Measurements from ENCODE around the gene C1orf53. TPM values are rescaled to one million over a fixed set of nuclear protein-coding genes. Genes with fewer than 3 reads are reported as not detected.

Gene C1orf53
- total and polyA plus RNA-seq, 2 of the 8 experiments (the other 6 are each of a cell fraction or from before 2014, with no cell fraction given): 0.56 to 1.3 TPM

GRCh38 chr1:197923038-197923437 is 20.6 kb downstream of the C1orf53 start:
- WGBS, 2 experiments (ENCODE audit: extremely low coverage in 1 of 2, insufficient coverage in 1 of 2, insufficient read length in 1 of 2, insufficient replicate concordance in 2 of 2, low coverage in 1 of 2, low lambda C conversion rate in 2 of 2, missing lambda C conversion rate in 1 of 2): 36% methylated on average over 12 of the region's 12 CpGs; no CpG with 5 or more reads in 1 of the 2 experiments
- Histone ChIP-seq H3K18ac (ENCODE audit: extremely low read depth, low read length) (no peak overlapping the region), H4K91ac (replicated peaks; ENCODE audit: insufficient read length, low read length) (no peak overlapping the region), H2BK20ac (ENCODE audit: low read length) (no peak overlapping the region), H3K27me3 (replicated peaks in 1 of 4; ENCODE audit: control insufficient read depth in 3 of 4, extremely low read depth in 1 of 4, insufficient read depth in 3 of 4, low read length in 3 of 4) (peaks cover 44 to 56% (median 52%) of the 10 kb centered on the region in 4 experiments), H3K14ac (ENCODE audit: insufficient read length) (no peak overlapping the region), H3K4me2 (ENCODE audit: insufficient read depth in 1 of 2, low read depth in 2 of 2, low read length in 2 of 2) (peak overlapping the region in 1 of 2 experiments; percentile 6; a peak in 1 of 4 replicates), H3K9ac (replicated peaks in 1 of 4; ENCODE audit: extremely low read depth in 1 of 4, low read depth in 3 of 4, low read length in 3 of 4) (no peak overlapping the region), H3K23me2 (ENCODE audit: low read depth, low read length) (peaks cover 3% of the 10 kb centered on the region), H2BK15ac (ENCODE audit: low read length) (no peak overlapping the region), H3K56ac (replicated peaks; ENCODE audit: insufficient read length, low read depth, low read length) (no peak overlapping the region), H2BK120ac (replicated peaks; ENCODE audit: low read depth, low read length) (no peak overlapping the region), H3K4me3 (ENCODE audit: extremely low read depth in 1 of 4, insufficient read depth in 2 of 4, low read depth in 3 of 4, low read length in 4 of 4) (no peak overlapping the region), H2BK5ac (ENCODE audit: low read depth, low read length) (no peak overlapping the region), H3K9me3 (ENCODE audit: insufficient read depth in 2 of 2, low read depth in 1 of 2, low read length in 1 of 2) (no peaks in the 10 kb centered on the region), H3K36me3 (ENCODE audit: control insufficient read depth in 2 of 4, insufficient read depth in 4 of 4, low read length in 3 of 4) (peaks cover 0 to 2% (median 0%) of the 10 kb centered on the region in 4 experiments; a peak in 1 of 8 replicates), H3K27ac (ENCODE audit: low read depth, low read length) (no peak overlapping the region), H4K20me1 (replicated peaks in 1 of 2; ENCODE audit: control insufficient read depth in 1 of 2, insufficient read depth in 2 of 2, low read length in 2 of 2) (peaks cover 2 to 3% of the 10 kb centered on the region in 2 experiments), H3K4me1 (replicated peaks in 1 of 4; ENCODE audit: control insufficient read depth in 3 of 4, insufficient read depth in 4 of 4, low read length in 3 of 4) (peaks cover 10 to 26% (median 14%) of the 10 kb centered on the region in 4 experiments), H3K4ac (replicated peaks; ENCODE audit: insufficient read length, low read depth, low read length) (no peak overlapping the region), H2BK12ac (ENCODE audit: low read depth, low read length) (no peak overlapping the region), H2AK5ac (ENCODE audit: low read depth, low read length) (no peak overlapping the region), H4K5ac (ENCODE audit: insufficient read length, low read depth, low read length) (no peak overlapping the region), H3K79me2 (ENCODE audit: control insufficient read depth in 1 of 2, insufficient read depth in 2 of 2, low read length in 2 of 2) (no peaks in the 10 kb centered on the region), H3K23ac (ENCODE audit: insufficient read length) (no peak overlapping the region), H3K79me1 (ENCODE audit: low read depth, low read length) (no peaks in the 10 kb centered on the region), H2AFZ (ENCODE audit: low read length) (no peak overlapping the region), H4K8ac (ENCODE audit: extremely low read depth, insufficient read depth, low read length) (no peak overlapping the region)
- TF ChIP-seq BACH1 (IDR thresholded peaks at IDR 0.05; ENCODE audit: low read length) (no peak), RBBP5 (IDR thresholded peaks at IDR 0.05; ENCODE audit: borderline replicate concordance, low read depth, low read length) (no peak), USF2 (IDR thresholded peaks at IDR 0.05; ENCODE audit: low read length) (no peak), ATF3 (IDR thresholded peaks at IDR 0.05; ENCODE audit: insufficient read depth, low read depth, low read length) (no peak), EGR1 (IDR thresholded peaks at IDR 0.05; ENCODE audit: borderline replicate concordance, low read depth, low read length) (no peak), BRCA1 (IDR thresholded peaks at IDR 0.05; ENCODE audit: low read depth, low read length) (no peak), MAFK (IDR thresholded peaks at IDR 0.05; ENCODE audit: low read depth, low read length) (no peak), SP1 (IDR thresholded peaks at IDR 0.05; ENCODE audit: low read depth, low read length) (no peak), POLR2A (IDR thresholded peaks at IDR 0.05; ENCODE audit: control extremely low read depth in 1 of 2, low read depth in 2 of 2, low read length in 2 of 2) (no peak), SIN3A (conservative IDR thresholded peaks at IDR 0.05 in 1 of 2, IDR thresholded peaks at IDR 0.05 in 1 of 2; ENCODE audit: low read depth in 1 of 2, low read length in 2 of 2) (no peak), RNF2 (IDR thresholded peaks at IDR 0.05; ENCODE audit: borderline replicate concordance, low read depth, low read length, missing control alignments, poor library complexity, severe bottlenecking) (no peak), GTF2F1 (IDR thresholded peaks at IDR 0.05; ENCODE audit: borderline replicate concordance, low read depth, low read length) (no peak)
- ChIA-PET CTCF (ENCODE audit: partially characterized antibody) (interaction anchor here (0.6 to 7.3 kb wide), 11 partner anchors 9 to 563 kb away, joined by 3 to 62 read pairs (median 4); no protein-coding TSS in a partner anchor), POLR2A (ENCODE audit: partially characterized antibody) (no interaction called here)
- DNase-seq (ENCODE audit: low read depth in 1 of 2, low spot score in 2 of 2) (peak in 1 of 2 experiments; percentile 56), FAIRE-seq (no peak)
